Activated naive CD8-positive, alpha-beta T cell treated with anti-CD3 and anti-CD28 coated beads, Interleukin-2, amount 50 U/mL, for 24 hours (primary cell): ENCODE data around the gene OR6K3.

Experiments used
- ATAC-seq: fragments of 150-1000 bp; cut with Tn5 transposase; one replicate; pipeline ENCODE4 v1.10.0; 2021
- DNase-seq: peaks from one replicate; pipeline ENCODE4 v3.0.0; 2021
- H3K27ac Mint-ChIP-seq: one replicate; pipeline ENCODE4 v1.8.0; 2021; ENCODE audit warnings: mild to moderate bottlenecking, mixed read lengths
- H3K27me3 Mint-ChIP-seq: one replicate; pipeline ENCODE4 v1.8.0; 2021; ENCODE audit warnings: mixed read lengths
- H3K36me3 Mint-ChIP-seq: one replicate; pipeline ENCODE4 v1.8.0; 2021; ENCODE audit warnings: low read depth, mixed read lengths
- H3K4me1 Mint-ChIP-seq: one replicate; pipeline ENCODE4 v1.8.0; 2021; ENCODE audit warnings: mixed read lengths
- H3K4me3 Mint-ChIP-seq: one replicate; pipeline ENCODE4 v1.8.0; 2021; ENCODE audit warnings: mild to moderate bottlenecking, moderate library complexity, mixed read lengths
- H3K9me3 Mint-ChIP-seq: one replicate; pipeline ENCODE4 v1.8.0; 2021; ENCODE audit warnings: mixed read lengths

OR6K3 gene

DNA sequence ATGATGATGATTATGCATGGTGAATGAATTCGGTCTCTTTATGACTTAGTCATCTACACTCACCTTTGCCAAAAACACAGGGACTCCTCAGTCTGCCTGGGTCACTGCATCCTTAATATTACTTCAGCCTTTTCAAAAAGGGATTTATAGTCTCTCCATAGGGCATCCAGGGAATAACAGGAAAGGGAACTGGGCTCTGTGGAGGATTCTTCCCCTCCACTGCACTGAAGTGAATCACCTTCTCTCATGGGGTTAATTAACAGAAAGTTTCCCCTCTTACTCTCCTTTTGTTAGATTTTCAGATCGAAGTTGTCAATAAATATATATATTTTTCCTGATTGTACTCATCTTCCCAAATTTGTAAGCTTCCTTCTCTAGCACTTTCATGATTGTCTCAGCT is at the start of gene OR6K3:
Gene OR6K3 (minus strand): TSS at position 101 of the 400 bp plus-strand sequence. CDS start 2,605 bp downstream, outside the sequence.
- H3K27ac Mint-ChIP-seq, result no peak within 1 kb of the TSS
- DNase-seq, result no peak
- no peak within 1 kb of the TSS for H3K4me3 Mint-ChIP-seq
- H3K36me3 Mint-ChIP-seq, result no peaks in the 10 kb centered on the region
- ATAC-seq, result no peak
- no peaks in the 10 kb centered on the region for H3K9me3 Mint-ChIP-seq
- H3K4me1 Mint-ChIP-seq, result peaks cover 12% of the 10 kb centered on the region
- peaks cover 16% of the 10 kb centered on the region for H3K27me3 Mint-ChIP-seq

DNA sequence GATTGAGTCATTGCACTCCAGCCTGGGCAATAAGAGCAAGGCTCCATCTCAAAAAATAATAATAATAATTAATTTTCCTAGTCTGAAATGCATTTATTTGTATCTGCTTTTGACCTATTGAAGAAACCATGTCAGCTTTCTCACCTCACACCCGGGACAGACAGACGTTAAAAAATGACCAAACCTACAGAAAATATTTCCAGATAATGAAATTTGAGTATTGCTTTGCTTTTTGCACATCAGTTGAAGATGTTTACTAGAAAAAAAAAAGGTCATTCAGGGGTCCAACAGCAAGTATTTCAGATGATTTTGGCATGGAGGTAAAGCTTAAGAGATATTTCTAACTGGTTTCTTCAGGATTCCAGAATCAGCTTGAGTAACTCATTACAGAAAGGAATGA is 33.9 kb upstream of the OR6K3 start, which contains the start of gene OR6K6:
Gene OR6K6 (plus strand): TSS at position 301 of the 400 bp plus-strand sequence. CDS start 168 bp downstream, outside the sequence.
- Mint-ChIP-seq H3K36me3 (no peaks in the 10 kb centered on the region), H3K27me3 (peaks cover 8% of the 10 kb centered on the region), H3K4me3 (no peak within 1 kb of the TSS), H3K4me1 (no peaks in the 10 kb centered on the region), H3K9me3 (peaks cover 8% of the 10 kb centered on the region), H3K27ac (no peak within 1 kb of the TSS)
- DNase-seq (no peak), ATAC-seq (no peak)

GRCh38 chr1:158752155-158752712 is 31.7 kb upstream of the OR6K3 start:
- Mint-ChIP-seq H3K9me3 (peaks cover 5% of the 10 kb centered on the region), H3K27ac (no peak overlapping the region), H3K36me3 (no peaks in the 10 kb centered on the region), H3K27me3 (peaks cover 6% of the 10 kb centered on the region), H3K4me1 (no peaks in the 10 kb centered on the region), H3K4me3 (no peak overlapping the region)
- no peak for ATAC-seq
- no peak for DNase-seq

DNA sequence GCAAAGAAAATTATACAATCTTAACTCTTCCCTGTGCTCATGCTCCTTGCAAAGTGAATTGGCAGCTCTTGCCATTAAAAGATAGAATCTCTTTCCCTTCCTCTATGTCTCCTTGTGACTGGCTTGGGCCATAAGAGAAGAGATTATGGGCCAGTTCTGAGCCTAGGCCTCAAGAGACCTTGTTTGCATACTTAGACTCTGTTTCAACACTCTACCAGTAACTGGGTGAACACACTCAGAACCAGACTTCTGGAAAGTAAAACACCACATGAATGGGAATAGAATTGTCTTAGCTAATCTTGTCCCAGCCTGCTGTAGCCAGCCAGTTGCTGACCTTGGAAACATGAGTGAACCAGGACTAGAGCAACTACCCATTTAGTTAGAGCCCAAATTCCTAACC is 15.3 kb upstream of the OR6K3 start:
- no peak for DNase-seq
- H3K27me3 Mint-ChIP-seq, result peaks cover 11% of the 10 kb centered on the region
- no peaks in the 10 kb centered on the region for H3K9me3 Mint-ChIP-seq
- ATAC-seq, result no peak
- H3K4me3 Mint-ChIP-seq, result no peak overlapping the region
- no peaks in the 10 kb centered on the region for H3K36me3 Mint-ChIP-seq
- no peaks in the 10 kb centered on the region for H3K4me1 Mint-ChIP-seq
- no peak overlapping the region for H3K27ac Mint-ChIP-seq

DNA sequence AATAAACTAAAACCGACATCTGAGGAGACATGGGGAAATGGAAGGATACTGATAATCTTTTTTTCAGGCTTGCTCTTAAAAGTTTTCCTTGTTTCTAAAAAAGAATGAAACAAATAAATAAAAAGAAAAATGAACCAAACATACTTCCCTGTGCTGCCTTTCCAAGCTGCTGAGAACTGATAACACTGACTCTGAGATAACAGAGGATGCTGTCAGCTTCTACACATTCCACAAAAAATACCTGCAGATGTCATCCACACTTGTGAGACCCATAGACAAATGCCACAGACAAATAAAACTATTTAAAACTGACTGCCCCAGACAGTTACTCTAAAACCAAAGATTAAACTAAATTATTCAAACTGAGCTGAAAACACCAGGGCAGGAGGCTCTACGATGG is 12.0 kb upstream of the OR6K3 start:
- no peaks in the 10 kb centered on the region for H3K36me3 Mint-ChIP-seq
- H3K27ac Mint-ChIP-seq, result no peak overlapping the region
- ATAC-seq (no peak), DNase-seq (no peak)
- H3K9me3 Mint-ChIP-seq, result no peaks in the 10 kb centered on the region
- no peak overlapping the region for H3K4me3 Mint-ChIP-seq
- no peaks in the 10 kb centered on the region for H3K4me1 Mint-ChIP-seq
- peaks cover 4% of the 10 kb centered on the region for H3K27me3 Mint-ChIP-seq

- no peaks in the 10 kb centered on the region for H3K36me3 Mint-ChIP-seq
- no peak overlapping the region for H3K27ac Mint-ChIP-seq
- DNase-seq, result no peak
- no peak for ATAC-seq
- H3K4me3 Mint-ChIP-seq, result no peak overlapping the region
- peaks cover 4% of the 10 kb centered on the region for H3K27me3 Mint-ChIP-seq
- no peaks in the 10 kb centered on the region for H3K9me3 Mint-ChIP-seq
- H3K4me1 Mint-ChIP-seq, result no peaks in the 10 kb centered on the region
Observed at GRCh38 chr1:158731707-158732106, 11.2 kb upstream of the OR6K3 start.

DNA sequence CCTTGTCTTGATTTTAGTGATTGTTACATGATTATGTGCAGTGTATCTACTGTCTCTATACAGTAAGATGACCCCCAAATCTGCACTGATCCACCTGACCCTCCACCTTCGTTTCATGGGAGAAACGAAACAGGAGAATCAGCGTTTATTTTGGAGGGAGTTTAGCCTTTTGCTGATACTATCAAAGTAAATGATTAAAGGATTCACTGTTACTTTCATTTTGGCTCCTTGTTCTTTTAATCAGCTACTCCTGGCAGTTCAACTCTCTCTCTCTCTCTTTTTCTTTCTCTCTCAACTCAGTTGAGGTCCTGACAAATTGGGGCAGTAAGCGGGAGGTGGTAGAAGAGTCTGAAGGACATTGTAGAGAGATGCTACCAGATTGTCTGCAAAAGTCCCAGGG is 9.9 kb upstream of the OR6K3 start:
- Mint-ChIP-seq H3K27me3 (peaks cover 4% of the 10 kb centered on the region), H3K36me3 (no peaks in the 10 kb centered on the region), H3K27ac (no peak overlapping the region), H3K4me3 (no peak overlapping the region), H3K4me1 (no peaks in the 10 kb centered on the region), H3K9me3 (no peaks in the 10 kb centered on the region)
- no peak for DNase-seq
- ATAC-seq, result no peak

DNA sequence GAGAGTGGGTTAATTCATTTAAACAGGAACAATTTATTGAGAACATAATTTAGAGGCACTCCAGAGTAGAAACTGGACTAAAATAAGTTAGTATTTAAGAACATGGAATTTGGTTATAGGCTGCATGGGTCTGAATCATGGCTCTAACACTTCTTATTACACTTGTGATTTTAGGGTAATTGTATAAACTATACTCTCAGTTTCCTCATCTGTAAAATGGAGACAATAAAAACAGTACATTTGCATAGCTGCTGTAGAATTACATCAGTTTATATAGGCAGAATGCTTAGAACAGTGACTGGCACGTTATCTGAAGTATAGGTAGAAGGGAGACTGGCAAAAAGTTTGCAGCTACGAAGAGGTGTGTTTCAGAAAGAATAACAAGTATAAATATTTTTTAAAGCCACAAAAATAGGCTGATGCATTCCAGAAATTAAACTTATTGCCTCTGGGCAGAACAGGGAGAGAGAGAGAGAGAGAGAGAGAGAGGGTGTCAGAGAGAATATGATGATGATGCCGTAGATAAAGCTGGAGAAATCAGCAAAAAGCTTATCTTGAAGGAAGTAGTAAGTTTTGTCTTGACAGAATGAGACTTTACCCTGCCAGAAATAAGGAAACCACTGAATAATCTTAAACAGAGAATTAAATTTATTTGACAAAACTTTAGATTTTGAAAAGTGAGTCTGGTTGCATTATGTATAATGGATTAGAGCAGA is 8.1 kb upstream of the OR6K3 start:
- ATAC-seq, result no peak
- H3K4me1 Mint-ChIP-seq, result no peaks in the 10 kb centered on the region
- H3K4me3 Mint-ChIP-seq, result no peak overlapping the region
- no peak overlapping the region for H3K27ac Mint-ChIP-seq
- peaks cover 4% of the 10 kb centered on the region for H3K27me3 Mint-ChIP-seq
- no peak for DNase-seq
- H3K36me3 Mint-ChIP-seq, result no peaks in the 10 kb centered on the region
- H3K9me3 Mint-ChIP-seq, result no peaks in the 10 kb centered on the region

- DNase-seq (no peak), ATAC-seq (no peak)
- Mint-ChIP-seq H3K4me3 (no peak overlapping the region), H3K27me3 (peaks cover 13% of the 10 kb centered on the region), H3K4me1 (no peaks in the 10 kb centered on the region), H3K9me3 (no peaks in the 10 kb centered on the region), H3K27ac (no peak overlapping the region), H3K36me3 (no peaks in the 10 kb centered on the region)
Observed at GRCh38 chr1:158724442-158724841, 3.9 kb upstream of the OR6K3 start.

DNA sequence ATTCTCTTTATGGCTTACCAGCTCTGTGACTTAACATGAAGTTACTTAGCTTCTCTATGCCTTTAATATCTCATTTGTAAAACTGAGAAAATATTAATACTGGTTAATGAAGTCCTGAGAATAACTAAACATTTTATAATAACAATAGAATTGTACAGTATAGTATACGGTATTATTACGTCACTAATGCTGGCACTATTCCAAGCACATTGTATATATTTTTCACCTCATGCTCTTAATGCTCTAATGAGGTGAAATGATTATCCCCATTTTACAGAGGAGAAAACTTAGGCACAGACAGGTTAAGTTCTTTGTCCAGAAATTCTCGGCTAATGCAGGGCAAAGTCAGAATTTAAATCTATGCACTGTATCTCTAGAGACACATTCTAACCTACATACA is 856 bp downstream of the OR6K3 start:
- Mint-ChIP-seq H3K27me3 (peaks cover 19% of the 10 kb centered on the region), H3K9me3 (no peaks in the 10 kb centered on the region), H3K36me3 (no peaks in the 10 kb centered on the region), H3K4me3 (no peak overlapping the region), H3K27ac (no peak overlapping the region), H3K4me1 (peaks cover 12% of the 10 kb centered on the region)
- ATAC-seq, result no peak
- DNase-seq, result no peak

DNA sequence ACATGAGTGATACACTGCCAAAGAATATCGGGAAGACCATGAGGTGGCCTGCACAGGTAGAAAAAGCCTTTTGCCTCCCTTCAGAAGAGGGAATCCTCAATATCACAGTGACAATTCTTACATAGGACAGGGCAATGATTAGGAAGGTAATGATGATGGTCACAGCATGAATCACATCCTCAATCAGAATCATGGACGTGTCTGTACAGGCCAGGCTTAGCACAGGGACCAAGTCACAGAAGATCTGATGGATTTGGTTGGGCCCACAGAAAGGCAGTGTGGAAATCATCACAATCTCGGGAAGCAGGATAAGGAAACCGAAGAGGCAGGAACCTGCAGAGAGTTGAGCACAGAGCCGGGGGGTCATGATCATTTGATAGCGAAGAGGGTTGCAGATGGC is 3.2 kb downstream of the OR6K3 start:
- Mint-ChIP-seq H3K27ac (no peak overlapping the region), H3K9me3 (no peaks in the 10 kb centered on the region), H3K36me3 (no peaks in the 10 kb centered on the region), H3K4me1 (peaks cover 12% of the 10 kb centered on the region), H3K4me3 (no peak overlapping the region), H3K27me3 (peaks cover 20% of the 10 kb centered on the region)
- no peak for DNase-seq
- ATAC-seq, result no peak

GRCh38 chr1:158716335-158716734 is 4.2 kb downstream of the OR6K3 start:
- Mint-ChIP-seq H3K4me1 (peaks cover 12% of the 10 kb centered on the region), H3K27ac (no peak overlapping the region), H3K27me3 (peaks cover 23% of the 10 kb centered on the region), H3K4me3 (no peak overlapping the region), H3K36me3 (no peaks in the 10 kb centered on the region), H3K9me3 (no peaks in the 10 kb centered on the region)
- ATAC-seq (peak; percentile 57), DNase-seq (no peak)

DNA sequence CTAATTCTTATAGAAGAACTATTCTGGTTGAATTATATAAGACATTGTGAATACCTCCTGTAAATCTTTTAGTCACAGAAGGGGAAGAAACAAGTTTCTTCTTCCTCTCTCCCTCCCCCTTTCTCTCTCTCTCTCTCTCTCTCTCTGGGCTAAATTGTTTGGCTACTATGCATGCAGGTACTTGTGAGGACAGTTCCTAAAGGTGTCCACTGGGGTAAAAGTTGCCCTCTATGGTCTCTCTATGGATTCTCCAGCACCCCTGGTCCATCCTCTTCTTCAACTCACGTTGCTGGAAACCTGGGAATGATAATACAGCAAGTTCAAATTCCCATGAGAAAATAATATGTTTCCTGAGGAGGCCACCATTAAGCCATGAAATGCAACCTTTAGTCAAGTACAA is 5.8 kb downstream of the OR6K3 start:
- H3K4me3 Mint-ChIP-seq, result no peak overlapping the region
- H3K9me3 Mint-ChIP-seq, result no peaks in the 10 kb centered on the region
- H3K27ac Mint-ChIP-seq, result no peak overlapping the region
- ATAC-seq (no peak), DNase-seq (no peak)
- H3K4me1 Mint-ChIP-seq, result peaks cover 12% of the 10 kb centered on the region
- peaks cover 23% of the 10 kb centered on the region for H3K27me3 Mint-ChIP-seq
- H3K36me3 Mint-ChIP-seq, result no peaks in the 10 kb centered on the region

DNA sequence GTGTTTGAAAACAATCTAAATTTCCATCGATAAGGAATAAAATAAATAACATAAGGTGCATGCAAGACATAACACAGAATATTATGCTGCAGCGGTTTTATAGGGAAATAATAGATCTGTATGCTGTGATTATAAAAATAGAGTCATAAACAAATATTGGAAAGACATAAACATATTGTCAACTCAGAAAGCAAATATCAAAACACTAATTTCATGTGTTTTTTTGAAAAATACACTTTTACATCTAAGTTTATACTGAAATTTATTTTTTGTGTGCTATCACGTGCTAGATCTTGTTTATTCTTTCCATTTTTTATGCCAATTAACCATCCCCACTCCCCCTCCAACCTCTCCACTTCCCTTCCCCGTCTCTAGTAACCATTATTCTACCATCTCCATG is 9.4 kb downstream of the OR6K3 start:
- Mint-ChIP-seq H3K4me3 (no peak overlapping the region), H3K27ac (no peak overlapping the region)

DNA sequence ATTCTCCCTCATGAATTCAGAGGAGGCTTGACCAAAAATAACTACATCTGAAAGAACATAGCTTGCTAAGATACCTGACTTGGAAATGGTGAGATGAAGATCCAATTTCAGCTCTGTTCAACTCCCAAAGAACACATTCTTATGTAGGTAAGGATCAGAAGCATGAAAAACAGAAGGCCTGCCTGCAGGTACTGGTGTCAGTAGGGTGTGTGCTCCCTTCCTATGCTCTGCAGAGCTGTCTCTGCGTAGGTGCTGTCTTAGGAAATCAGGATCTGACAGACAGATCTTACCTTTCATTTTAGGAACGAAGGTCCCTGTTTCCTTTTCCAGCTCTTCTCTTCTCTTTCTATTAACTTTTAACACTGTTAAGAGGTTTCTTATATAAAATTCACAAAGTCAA is 14.4 kb downstream of the OR6K3 start:
- Mint-ChIP-seq H3K27ac (no peak overlapping the region), H3K9me3 (no peaks in the 10 kb centered on the region), H3K27me3 (peaks cover 1% of the 10 kb centered on the region), H3K4me1 (no peaks in the 10 kb centered on the region), H3K36me3 (no peaks in the 10 kb centered on the region), H3K4me3 (no peak overlapping the region)
- DNase-seq (no peak), ATAC-seq (no peak)

More for the DNA sequence above, 9.4 kb downstream of the OR6K3 start:
- Mint-ChIP-seq H3K36me3 (no peaks in the 10 kb centered on the region), H3K27me3 (peaks cover 16% of the 10 kb centered on the region), H3K9me3 (no peaks in the 10 kb centered on the region), H3K4me1 (no peaks in the 10 kb centered on the region)
- no peak for ATAC-seq
- DNase-seq, result no peak
